Measurements from ENCODE around the gene LRIT3.

DNA sequence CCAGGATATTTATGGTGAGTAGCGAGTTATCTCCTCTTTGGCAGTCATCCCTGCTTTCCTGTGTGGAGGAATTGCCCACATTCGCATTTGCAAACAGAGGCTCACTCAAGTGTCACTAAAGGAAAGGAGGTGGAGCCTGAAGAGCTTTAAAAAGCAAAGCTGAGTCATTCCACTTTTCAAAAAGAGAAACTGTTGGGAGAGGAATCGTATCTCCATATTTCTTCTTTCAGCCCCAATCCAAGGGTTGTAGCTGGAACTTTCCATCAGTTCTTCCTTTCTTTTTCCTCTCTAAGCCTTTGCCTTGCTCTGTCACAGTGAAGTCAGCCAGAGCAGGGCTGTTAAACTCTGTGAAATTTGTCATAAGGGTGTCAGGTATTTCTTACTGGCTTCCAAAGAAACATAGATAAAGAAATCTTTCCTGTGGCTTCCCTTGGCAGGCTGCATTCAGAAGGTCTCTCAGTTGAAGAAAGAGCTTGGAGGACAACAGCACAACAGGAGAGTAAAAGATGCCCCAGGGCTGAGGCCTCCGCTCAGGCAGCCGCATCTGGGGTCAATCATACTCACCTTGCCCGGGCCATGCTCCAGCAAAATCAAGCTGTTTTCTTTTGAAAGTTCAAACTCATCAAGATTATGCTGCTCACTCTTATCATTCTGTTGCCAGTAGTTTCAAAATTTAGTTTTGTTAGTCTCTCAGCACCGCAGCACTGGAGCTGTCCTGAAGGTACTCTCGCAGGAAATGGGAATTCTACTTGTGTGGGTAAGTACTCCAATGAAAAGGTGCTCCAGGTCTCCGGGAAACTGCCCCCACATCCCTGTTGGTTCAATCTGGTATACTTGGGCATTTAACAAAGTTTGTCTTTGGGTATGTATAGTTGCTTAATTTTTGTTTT lies 65.0 kb downstream of the LRIT3 start, which contains the start of gene EGF:
- TF ChIP-seq, protein P1, sequence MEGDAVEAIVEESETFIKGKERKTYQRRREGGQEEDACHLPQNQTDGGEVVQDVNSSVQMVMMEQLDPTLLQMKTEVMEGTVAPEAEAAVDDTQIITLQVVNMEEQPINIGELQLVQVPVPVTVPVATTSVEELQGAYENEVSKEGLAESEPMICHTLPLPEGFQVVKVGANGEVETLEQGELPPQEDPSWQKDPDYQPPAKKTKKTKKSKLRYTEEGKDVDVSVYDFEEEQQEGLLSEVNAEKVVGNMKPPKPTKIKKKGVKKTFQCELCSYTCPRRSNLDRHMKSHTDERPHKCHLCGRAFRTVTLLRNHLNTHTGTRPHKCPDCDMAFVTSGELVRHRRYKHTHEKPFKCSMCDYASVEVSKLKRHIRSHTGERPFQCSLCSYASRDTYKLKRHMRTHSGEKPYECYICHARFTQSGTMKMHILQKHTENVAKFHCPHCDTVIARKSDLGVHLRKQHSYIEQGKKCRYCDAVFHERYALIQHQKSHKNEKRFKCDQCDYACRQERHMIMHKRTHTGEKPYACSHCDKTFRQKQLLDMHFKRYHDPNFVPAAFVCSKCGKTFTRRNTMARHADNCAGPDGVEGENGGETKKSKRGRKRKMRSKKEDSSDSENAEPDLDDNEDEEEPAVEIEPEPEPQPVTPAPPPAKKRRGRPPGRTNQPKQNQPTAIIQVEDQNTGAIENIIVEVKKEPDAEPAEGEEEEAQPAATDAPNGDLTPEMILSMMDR (IDR thresholded peaks at IDR 0.05), result no peak
- TF ChIP-seq EZH2 (IDR thresholded peaks at IDR 0.05) (no peak), EZH2phosphoT487 (IDR thresholded peaks at IDR 0.05) (no peak)
